ENCODE results near the gene ARHGAP28. TPM values are rescaled to one million over a fixed set of nuclear protein-coding genes. Genes with fewer than 3 reads are reported as not detected.

ARHGAP28 gene
- polyA plus RNA-seq, 1 donor from 2014 or later = 9.8 TPM

- H3K4me2 ChIP-seq (ENCODE audit: low read length) = no peak overlapping the region
- no peak overlapping the region for H3K4me3 ChIP-seq (ENCODE audit: low read length)
Observed at GRCh38 chr18:6687676-6688075, 41.8 kb upstream of the ARHGAP28 start.

DNA sequence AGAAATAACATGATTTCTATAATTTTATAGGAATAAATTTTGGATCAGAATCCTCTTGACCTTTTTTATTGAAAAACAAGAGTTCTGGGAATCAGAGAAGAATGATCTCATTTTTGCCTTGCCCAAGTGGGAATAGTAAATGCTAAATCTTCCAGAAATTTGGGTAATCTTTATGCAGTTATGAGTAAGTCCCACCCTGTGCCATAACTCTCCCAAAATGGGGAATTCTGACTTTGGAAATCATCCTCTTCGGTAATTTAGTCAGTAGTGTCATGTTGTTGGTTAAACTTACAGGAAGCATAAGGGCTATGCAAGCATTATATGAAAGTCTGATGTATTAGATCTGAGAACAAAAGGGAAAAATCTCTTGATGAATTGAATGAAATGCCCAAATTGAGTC, 20.6 kb upstream of the ARHGAP28 start:
- H3K27ac ChIP-seq (ENCODE audit: low read length) = no peak overlapping the region
- H3K9me2 ChIP-seq (ENCODE audit: insufficient read depth, low read length) = no peaks in the 10 kb centered on the region
- H3K4me2 ChIP-seq (ENCODE audit: low read length) = no peak overlapping the region
- no peak overlapping the region for H3K4me3 ChIP-seq (ENCODE audit: low read length)
- no peaks in the 10 kb centered on the region for H3F3A ChIP-seq (ENCODE audit: insufficient read depth, low read length, poor library complexity, severe bottlenecking)
- no peaks in the 10 kb centered on the region for H4K20me1 ChIP-seq (ENCODE audit: insufficient read depth)
- no peaks in the 10 kb centered on the region for H3K27me3 ChIP-seq (ENCODE audit: insufficient read depth, low read depth, low read length)
- no peaks in the 10 kb centered on the region for H3K9me3 ChIP-seq (ENCODE audit: low read length)
- no peaks in the 10 kb centered on the region for H3K36me3 ChIP-seq (ENCODE audit: insufficient read depth, low read length)
- no peaks in the 10 kb centered on the region for H3K79me2 ChIP-seq (replicated peaks; ENCODE audit: insufficient read depth, low read length)
- H3K9ac ChIP-seq (ENCODE audit: low read length) = no peak overlapping the region
- H2AFZ ChIP-seq (ENCODE audit: low read depth, low read length) = no peak overlapping the region
- TF ChIP-seq EP300 (conservative IDR thresholded peaks at IDR 0.05; ENCODE audit: poor library complexity, severe bottlenecking) (no peak), TAF1 (IDR thresholded peaks at IDR 0.05; ENCODE audit: low read depth) (no peak), POLR2AphosphoS5 (IDR thresholded peaks at IDR 0.05) (no peak), MXI1 (conservative IDR thresholded peaks at IDR 0.05; ENCODE audit: poor library complexity, severe bottlenecking) (no peak), EZH2 (IDR thresholded peaks at IDR 0.05; ENCODE audit: borderline replicate concordance, insufficient read depth, low read length, poor library complexity, severe bottlenecking) (no peak), SMC3 (conservative IDR thresholded peaks at IDR 0.05; ENCODE audit: poor library complexity) (no peak), REST (IDR thresholded peaks at IDR 0.05; ENCODE audit: borderline replicate concordance) (no peak)
- TF ChIP-seq, protein P1, sequence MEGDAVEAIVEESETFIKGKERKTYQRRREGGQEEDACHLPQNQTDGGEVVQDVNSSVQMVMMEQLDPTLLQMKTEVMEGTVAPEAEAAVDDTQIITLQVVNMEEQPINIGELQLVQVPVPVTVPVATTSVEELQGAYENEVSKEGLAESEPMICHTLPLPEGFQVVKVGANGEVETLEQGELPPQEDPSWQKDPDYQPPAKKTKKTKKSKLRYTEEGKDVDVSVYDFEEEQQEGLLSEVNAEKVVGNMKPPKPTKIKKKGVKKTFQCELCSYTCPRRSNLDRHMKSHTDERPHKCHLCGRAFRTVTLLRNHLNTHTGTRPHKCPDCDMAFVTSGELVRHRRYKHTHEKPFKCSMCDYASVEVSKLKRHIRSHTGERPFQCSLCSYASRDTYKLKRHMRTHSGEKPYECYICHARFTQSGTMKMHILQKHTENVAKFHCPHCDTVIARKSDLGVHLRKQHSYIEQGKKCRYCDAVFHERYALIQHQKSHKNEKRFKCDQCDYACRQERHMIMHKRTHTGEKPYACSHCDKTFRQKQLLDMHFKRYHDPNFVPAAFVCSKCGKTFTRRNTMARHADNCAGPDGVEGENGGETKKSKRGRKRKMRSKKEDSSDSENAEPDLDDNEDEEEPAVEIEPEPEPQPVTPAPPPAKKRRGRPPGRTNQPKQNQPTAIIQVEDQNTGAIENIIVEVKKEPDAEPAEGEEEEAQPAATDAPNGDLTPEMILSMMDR (IDR thresholded peaks at IDR 0.05; ENCODE audit: poor library complexity, severe bottlenecking) = no peak

More at GRCh38 chr18:6687676-6688075, 41.8 kb upstream of the ARHGAP28 start:
- Histone ChIP-seq H3K27me3 (ENCODE audit: insufficient read depth, low read depth, low read length) (no peaks in the 10 kb centered on the region), H4K20me1 (ENCODE audit: insufficient read depth) (no peaks in the 10 kb centered on the region), H3K36me3 (ENCODE audit: insufficient read depth, low read length) (no peaks in the 10 kb centered on the region), H3K9ac (ENCODE audit: low read length) (no peak overlapping the region), H3F3A (ENCODE audit: insufficient read depth, low read length, poor library complexity, severe bottlenecking) (no peaks in the 10 kb centered on the region), H2AFZ (ENCODE audit: low read depth, low read length) (no peak overlapping the region), H3K9me2 (ENCODE audit: insufficient read depth, low read length) (no peaks in the 10 kb centered on the region), H3K79me2 (replicated peaks; ENCODE audit: insufficient read depth, low read length) (no peaks in the 10 kb centered on the region), H3K9me3 (ENCODE audit: low read length) (no peaks in the 10 kb centered on the region), H3K27ac (ENCODE audit: low read length) (no peak overlapping the region)
- TF ChIP-seq SMC3 (conservative IDR thresholded peaks at IDR 0.05; ENCODE audit: poor library complexity) (no peak), TAF1 (IDR thresholded peaks at IDR 0.05; ENCODE audit: low read depth) (no peak), POLR2AphosphoS5 (IDR thresholded peaks at IDR 0.05) (no peak), REST (IDR thresholded peaks at IDR 0.05; ENCODE audit: borderline replicate concordance) (no peak), EP300 (conservative IDR thresholded peaks at IDR 0.05; ENCODE audit: poor library complexity, severe bottlenecking) (no peak), MXI1 (conservative IDR thresholded peaks at IDR 0.05; ENCODE audit: poor library complexity, severe bottlenecking) (no peak), EZH2 (IDR thresholded peaks at IDR 0.05; ENCODE audit: borderline replicate concordance, insufficient read depth, low read length, poor library complexity, severe bottlenecking) (no peak), RAD21 (conservative IDR thresholded peaks at IDR 0.05) (no peak)
- TF ChIP-seq, protein P1 (IDR thresholded peaks at IDR 0.05; ENCODE audit: poor library complexity, severe bottlenecking) = no peak

All from neural cell (in vitro differentiated cells).